Nephron (organoid): ENCODE data around the gene WASF1.
"Not testable (repeated sequence)": the region's sequence is repeated elsewhere in the genome, so short reads cannot be mapped to it uniquely, and the experiment has no call there.

Experiments used
- H3K27ac Mint-ChIP-seq, 3 experiments: 2 replicates each; pipeline ENCODE4 v1.8.0; 2020; ENCODE audit warnings: mixed read lengths in 3 of 3, mild to moderate bottlenecking in 2 of 3, moderate library complexity in 1 of 3
- H3K27me3 Mint-ChIP-seq: 2 replicates; pipeline ENCODE4 v1.8.0; 2021; ENCODE audit warnings: low read depth, mild to moderate bottlenecking, moderate library complexity, mixed read lengths
- H3K36me3 Mint-ChIP-seq: 2 replicates; pipeline ENCODE4 v1.8.0; 2020; ENCODE audit warnings: low read depth, mixed read lengths
- H3K4me1 Mint-ChIP-seq: 2 replicates; pipeline ENCODE4 v1.8.0; 2020; ENCODE audit warnings: mixed read lengths
- H3K4me3 Mint-ChIP-seq, 3 experiments: 2 replicates each; pipeline ENCODE4 v1.8.0; 2020; ENCODE audit warnings: mild to moderate bottlenecking in 3 of 3, mixed read lengths in 3 of 3, moderate library complexity in 2 of 3
- H3K9me3 Mint-ChIP-seq: 2 replicates; pipeline ENCODE4 v1.8.0; 2020; ENCODE audit warnings: mixed read lengths
- CTCF ChIP-seq, 3 experiments: fragments of 200-600 bp; sonication (generic); IDR thresholded peaks; one replicate each; pipeline ENCODE4 v1.5.0; 2021; ENCODE audit warnings: antibody characterized with exemption in 3 of 3; ENCODE audit not compliant: unreplicated experiment in 3 of 3

The WASF1 gene

GRCh38 chr6:110128418-110128817 is 51.1 kb downstream of the WASF1 start:
- TF ChIP-seq CTCF (IDR thresholded peaks at IDR 0.05; ENCODE audit: unreplicated experiment in 3 of 3), result no peak
- Mint-ChIP-seq H3K27me3 (no peaks in the 10 kb centered on the region), H3K27ac (no peak overlapping the region), H3K36me3 (peaks cover 39% of the 10 kb centered on the region), H3K9me3 (peaks cover 4% of the 10 kb centered on the region), H3K4me1 (no peaks in the 10 kb centered on the region), H3K4me3 (no peak overlapping the region)

GRCh38 chr6:110125361-110125760 is 54.1 kb downstream of the WASF1 start:
- no peak overlapping the region for H3K27ac Mint-ChIP-seq
- peaks cover 18% of the 10 kb centered on the region for H3K9me3 Mint-ChIP-seq
- H3K27me3 Mint-ChIP-seq, result no peaks in the 10 kb centered on the region
- no peaks in the 10 kb centered on the region for H3K4me1 Mint-ChIP-seq
- peaks cover 58% of the 10 kb centered on the region for H3K36me3 Mint-ChIP-seq
- TF ChIP-seq CTCF (IDR thresholded peaks at IDR 0.05; ENCODE audit: unreplicated experiment in 3 of 3), result no peak
- H3K4me3 Mint-ChIP-seq, result no peak overlapping the region

- H3K4me3 Mint-ChIP-seq, H3K4me1 Mint-ChIP-seq, H3K27ac Mint-ChIP-seq, H3K27me3 Mint-ChIP-seq: not testable (repeated sequence)
- Mint-ChIP-seq H3K9me3 (peaks cover 42% of the 10 kb centered on the region), H3K36me3 (peaks cover 92% of the 10 kb centered on the region)
These were observed 57.8 kb downstream of the WASF1 start for GRCh38 chr6:110121655-110122054.

- Mint-ChIP-seq H3K9me3 (peaks cover 31% of the 10 kb centered on the region), H3K27ac (no peak overlapping the region), H3K4me3 (no peak overlapping the region), H3K36me3 (peaks cover 64% of the 10 kb centered on the region), H3K27me3 (no peaks in the 10 kb centered on the region), H3K4me1 (no peaks in the 10 kb centered on the region)
- TF ChIP-seq CTCF (IDR thresholded peaks at IDR 0.05; ENCODE audit: unreplicated experiment in 3 of 3), result no peak
These were observed 63.2 kb downstream of the WASF1 start for GRCh38 chr6:110116258-110116657.

GRCh38 chr6:110114004-110114403 is 65.5 kb downstream of the WASF1 start:
- Mint-ChIP-seq H3K27me3 (no peaks in the 10 kb centered on the region), H3K9me3 (peaks cover 15% of the 10 kb centered on the region), H3K4me1 (no peaks in the 10 kb centered on the region), H3K4me3 (no peak overlapping the region), H3K36me3 (peaks cover 49% of the 10 kb centered on the region), H3K27ac (no peak overlapping the region)
- TF ChIP-seq CTCF (IDR thresholded peaks at IDR 0.05; ENCODE audit: unreplicated experiment in 3 of 3), result no peak

GRCh38 chr6:110105296-110105695 is 74.2 kb downstream of the WASF1 start:
- Mint-ChIP-seq H3K36me3 (peaks cover 57% of the 10 kb centered on the region), H3K4me3 (no peak overlapping the region), H3K4me1 (no peaks in the 10 kb centered on the region), H3K27me3 (no peaks in the 10 kb centered on the region), H3K9me3 (no peaks in the 10 kb centered on the region), H3K27ac (no peak overlapping the region)
- no peak for TF ChIP-seq CTCF (IDR thresholded peaks at IDR 0.05; ENCODE audit: unreplicated experiment in 3 of 3)
